Lung (tissue), 12 donors: ENCODE data around the gene SLC35B1. TPM values are rescaled to one million over a fixed set of nuclear protein-coding genes. Genes with fewer than 3 reads are reported as not detected.

Source experiments
- ATAC-seq: fragments of 200-7000 bp; cut with Tn5 transposase; one replicate; pipeline ENCODE4 v1.9.1; 2020; ENCODE audit warnings: moderate number of reproducible peaks; ENCODE audit not compliant: insufficient read depth, low FRiP score
- DNase-seq, 3 donors: peaks; one replicate each; pipeline ENCODE4 v3.0.0-alpha.2; 2013 to 2017
- H3K27ac ChIP-seq, 2 donors: one replicate each; pipeline ENCODE4 v1.5.1; 2013; ENCODE audit warnings: mild to moderate bottlenecking in 2 of 2, moderate library complexity in 2 of 2, control low read depth in 1 of 2, inconsistent platforms in 1 of 2, low read depth in 1 of 2, low read length in 1 of 2
- H3K27me3 ChIP-seq, 3 donors: one replicate each; pipeline ENCODE4 v1.5.1; 2013; ENCODE audit warnings: low read length in 2 of 3; ENCODE audit not compliant: control insufficient read depth in 3 of 3, insufficient read depth in 3 of 3
- H3K36me3 ChIP-seq, 4 donors: one replicate each; pipeline ENCODE4 v1.5.1; 2013; ENCODE audit warnings: low read length in 4 of 4, mild to moderate bottlenecking in 1 of 4, moderate library complexity in 1 of 4; ENCODE audit not compliant: control insufficient read depth in 4 of 4, insufficient read depth in 4 of 4
- H3K4me1 ChIP-seq, 5 donors: one replicate each; pipeline ENCODE4 v1.5.1; 2013; ENCODE audit warnings: low read length in 5 of 5, mild to moderate bottlenecking in 2 of 5, moderate library complexity in 1 of 5; ENCODE audit not compliant: control insufficient read depth in 5 of 5, insufficient read depth in 5 of 5
- H3K4me3 ChIP-seq: one replicate; pipeline ENCODE4 v1.5.1; 2013; ENCODE audit warnings: mild to moderate bottlenecking, control low read depth, moderate library complexity
- H3K9ac ChIP-seq, 2 donors: one replicate each; pipeline ENCODE4 v1.5.1; 2013; ENCODE audit warnings: low read length in 2 of 2, control low read depth in 1 of 2; ENCODE audit not compliant: insufficient read depth in 1 of 2
- H3K9me3 ChIP-seq, 4 donors: one replicate each; pipeline ENCODE4 v1.5.1; 2013; ENCODE audit warnings: low read length in 3 of 4, mild to moderate bottlenecking in 1 of 4, moderate library complexity in 1 of 4; ENCODE audit not compliant: control insufficient read depth in 4 of 4, insufficient read depth in 3 of 4
- CTCF ChIP-seq: IDR thresholded peaks from 2 replicates; pipeline ENCODE4 v1.5.1; 2012; ENCODE audit warnings: mild to moderate bottlenecking; ENCODE audit errors: control extremely low read depth, extremely low read depth
- WGBS, 2 donors: extraction: QIAGEN DNeasy Blood & Tissue Kit; methylation state at CpG; one replicate each; pipeline ENCODE4 v1.1.7; 2013; 5-methylcytosine and 5-hydroxymethylcytosine counted together
- polyA plus RNA-seq, 2 donors: library from polyadenylated mRNA; stranded (reverse); fragments of 200-250 nt; gene quantifications; one replicate each; pipeline ENCODE4 v1.2.1, GENCODE V29; 2013
- total RNA-seq, 2 donors: library from RNA; depleted of rRNA in 1 of 2; stranded (reverse); fragments of >200 nt in 1 of 2; gene quantifications; one replicate each; pipeline ENCODE4 v1.2.1, GENCODE V29; 2014 to 2021
- donor health status: control.
- donor health status: control.
- donor health status: Bipolar disorder and iron deficiency.
- donor health status: healthy.
- donor health status: DM: yes; HTN: yes; CAD: no.

Gene SLC35B1
- total and polyA plus RNA-seq, 4 donors: 29.5 to 84.1 (median 69.3) TPM

- H3K4me1 ChIP-seq: peaks cover 0 to 9% (median 5%) of the 10 kb centered on the region in 5 donors
- peak overlapping the region; percentile 37 to 87 for H3K27ac ChIP-seq
- peaks cover 0 to 16% (median 2%) of the 10 kb centered on the region in 3 donors for H3K27me3 ChIP-seq
- no peak for TF ChIP-seq CTCF
- no peaks in the 10 kb centered on the region for H3K36me3 ChIP-seq
- no peak for DNase-seq
- no peak overlapping the region for H3K4me3 ChIP-seq
- no peaks in the 10 kb centered on the region for H3K9me3 ChIP-seq
- ATAC-seq: no peak
- WGBS, 2 donors: 65 to 74% methylated on average over 8 of the region's 8 CpGs
- H3K9ac ChIP-seq: no peak overlapping the region
Measured at GRCh38 chr17:49691677-49692191, 16.0 kb downstream of the SLC35B1 start.

- no peaks in the 10 kb centered on the region for H3K36me3 ChIP-seq
- peaks cover 0 to 16% (median 2%) of the 10 kb centered on the region in 3 donors for H3K27me3 ChIP-seq
- no peak for TF ChIP-seq CTCF
- H3K9ac ChIP-seq: no peak overlapping the region
- peak overlapping the region; percentile 52 to 87 for H3K27ac ChIP-seq
- no peak for DNase-seq
- peaks cover 0 to 9% (median 5%) of the 10 kb centered on the region in 5 donors for H3K4me1 ChIP-seq
- H3K9me3 ChIP-seq: no peaks in the 10 kb centered on the region
- no peak overlapping the region for H3K4me3 ChIP-seq
- ATAC-seq: no peak
- WGBS, 2 donors: 73 to 78% methylated on average over 9 of the region's 9 CpGs
Measured at GRCh38 chr17:49691086-49691676, 16.6 kb downstream of the SLC35B1 start.

GRCh38 chr17:49690256-49690655, 17.5 kb downstream of the SLC35B1 start:
- no peak for TF ChIP-seq CTCF
- peak overlapping the region; percentile 33 to 87 for H3K27ac ChIP-seq
- 47 to 60% methylated on average over 2 of the region's 2 CpGs for WGBS, 2 donors

More at GRCh38 chr17:49690256-49690655, 17.5 kb downstream of the SLC35B1 start:
- no peak overlapping the region for H3K4me3 ChIP-seq
- H3K4me1 ChIP-seq: peaks cover 0 to 9% (median 5%) of the 10 kb centered on the region in 5 donors
- ATAC-seq (no peak), DNase-seq (no peak)
- H3K9me3 ChIP-seq: no peaks in the 10 kb centered on the region
- no peaks in the 10 kb centered on the region for H3K36me3 ChIP-seq
- peaks cover 0 to 16% (median 2%) of the 10 kb centered on the region in 3 donors for H3K27me3 ChIP-seq
- no peak overlapping the region for H3K9ac ChIP-seq
